IPS-NIHi11 (cell line): Measurements from ENCODE around the gene DAZ2.
"Not testable (repeated sequence)": the region's sequence is repeated elsewhere in the genome, so short reads cannot be mapped to it uniquely, and the experiment has no call there.

Experiments
- DNase-seq: peaks from one replicate; pipeline ENCODE4 v3.0.0; 2012; ENCODE audit warnings: mixed read lengths, low spot score

Gene DAZ2, protein sequence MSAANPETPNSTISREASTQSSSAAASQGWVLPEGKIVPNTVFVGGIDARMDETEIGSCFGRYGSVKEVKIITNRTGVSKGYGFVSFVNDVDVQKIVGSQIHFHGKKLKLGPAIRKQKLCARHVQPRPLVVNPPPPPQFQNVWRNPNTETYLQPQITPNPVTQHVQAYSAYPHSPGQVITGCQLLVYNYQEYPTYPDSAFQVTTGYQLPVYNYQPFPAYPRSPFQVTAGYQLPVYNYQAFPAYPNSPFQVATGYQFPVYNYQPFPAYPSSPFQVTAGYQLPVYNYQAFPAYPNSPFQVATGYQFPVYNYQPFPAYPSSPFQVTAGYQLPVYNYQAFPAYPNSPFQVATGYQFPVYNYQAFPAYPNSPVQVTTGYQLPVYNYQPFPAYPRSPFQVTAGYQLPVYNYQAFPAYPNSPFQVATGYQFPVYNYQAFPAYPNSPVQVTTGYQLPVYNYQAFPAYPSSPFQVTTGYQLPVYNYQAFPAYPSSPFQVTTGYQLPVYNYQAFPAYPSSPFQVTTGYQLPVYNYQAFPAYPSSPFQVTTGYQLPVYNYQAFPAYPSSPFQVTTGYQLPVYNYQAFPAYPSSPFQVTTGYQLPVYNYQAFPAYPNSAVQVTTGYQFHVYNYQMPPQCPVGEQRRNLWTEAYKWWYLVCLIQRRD

DNA sequence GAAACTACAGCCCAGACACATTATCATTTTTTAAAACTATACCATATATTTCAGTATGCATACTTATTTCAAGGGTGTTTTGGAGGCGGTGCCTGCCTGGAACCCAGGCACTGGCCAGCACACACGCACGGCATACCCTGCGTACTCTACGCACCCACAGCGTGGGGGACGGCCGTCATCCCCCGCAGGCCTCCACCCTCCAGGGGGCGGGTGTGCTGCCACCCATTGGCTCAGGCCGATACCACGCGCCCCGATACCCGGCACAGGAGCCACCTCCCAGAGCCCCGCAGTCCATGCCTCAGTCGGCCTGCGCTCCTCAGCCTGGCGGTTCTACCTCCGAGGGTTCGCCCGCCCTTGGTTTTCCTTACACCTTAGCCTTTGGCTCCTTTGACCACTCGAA lies at the start of gene DAZ2:
TSS of gene DAZ2 (plus strand) at position 301 of the 400 bp plus-strand sequence. CDS start 208 bp downstream, outside the sequence.
- DNase-seq: not testable (repeated sequence)

DNA sequence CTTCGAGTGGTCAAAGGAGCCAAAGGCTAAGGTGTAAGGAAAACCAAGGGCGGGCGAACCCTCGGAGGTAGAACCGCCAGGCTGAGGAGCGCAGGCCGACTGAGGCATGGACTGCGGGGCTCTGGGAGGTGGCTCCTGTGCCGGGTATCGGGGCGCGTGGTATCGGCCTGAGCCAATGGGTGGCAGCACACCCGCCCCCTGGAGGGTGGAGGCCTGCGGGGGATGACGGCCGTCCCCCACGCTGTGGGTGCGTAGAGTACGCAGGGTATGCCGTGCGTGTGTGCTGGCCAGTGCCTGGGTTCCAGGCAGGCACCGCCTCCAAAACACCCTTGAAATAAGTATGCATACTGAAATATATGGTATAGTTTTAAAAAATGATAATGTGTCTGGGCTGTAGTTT lies 20.4 kb upstream of the DAZ2 start, which contains the start of gene DAZ1:
TSS of gene DAZ1 (minus strand) at position 101 of the 400 bp plus-strand sequence. CDS start 208 bp downstream, outside the sequence.
- DNase-seq: not testable (repeated sequence)

DNA sequence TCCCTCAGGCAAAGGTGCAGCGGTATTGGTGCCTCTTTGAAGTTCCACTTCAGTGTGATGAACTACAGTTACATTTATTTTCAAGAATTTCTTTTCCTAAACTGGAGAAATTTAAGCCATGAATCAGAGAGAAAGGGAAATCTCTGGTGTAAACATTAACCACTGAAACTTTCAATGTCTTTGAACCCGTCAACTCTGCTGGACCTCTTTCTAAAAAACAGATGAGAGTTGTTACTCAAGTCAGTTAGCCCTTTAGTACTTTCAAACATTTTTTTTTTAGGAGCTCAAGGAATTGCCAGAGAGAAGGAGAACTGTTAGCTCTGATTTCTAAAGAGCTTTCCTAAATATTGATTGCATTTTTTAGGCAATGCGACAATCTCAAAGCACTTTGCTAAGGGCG lies 11.9 kb upstream of the DAZ2 start:
- DNase-seq: not testable (repeated sequence)

DNA sequence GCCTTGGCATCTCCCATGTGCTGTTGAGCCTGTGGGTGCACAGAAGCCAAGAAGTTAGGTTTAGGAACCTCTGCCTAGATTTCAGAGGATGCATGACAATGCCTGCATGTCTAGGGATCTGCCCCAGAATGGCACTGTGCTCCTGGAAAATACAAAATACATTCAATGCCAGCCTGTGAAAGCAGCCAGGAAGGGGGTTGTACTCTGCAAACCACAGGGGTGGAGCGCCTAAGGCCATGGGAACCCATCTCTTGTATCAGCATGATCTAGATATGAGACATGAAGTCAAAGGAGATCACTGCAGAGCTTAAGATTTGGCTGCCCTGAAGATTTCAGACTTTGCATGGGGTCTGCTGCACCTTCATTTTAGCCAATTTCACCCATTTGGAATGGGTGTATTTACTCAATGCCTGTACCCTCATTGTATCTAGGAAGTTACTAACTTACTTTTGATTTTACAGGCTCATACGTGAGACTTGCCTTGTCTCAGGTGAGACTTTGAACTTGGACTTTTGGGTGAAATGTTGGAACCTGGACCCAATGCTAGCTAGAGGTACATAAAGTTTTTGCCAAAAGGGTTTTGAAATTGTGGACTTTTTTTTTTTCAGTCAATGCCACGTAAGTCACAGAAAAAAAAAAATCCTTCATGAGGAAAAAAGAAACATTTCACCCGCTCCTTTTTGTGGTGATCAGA lies 9.4 kb upstream of the DAZ2 start:
- DNase-seq: not testable (repeated sequence)

DNA sequence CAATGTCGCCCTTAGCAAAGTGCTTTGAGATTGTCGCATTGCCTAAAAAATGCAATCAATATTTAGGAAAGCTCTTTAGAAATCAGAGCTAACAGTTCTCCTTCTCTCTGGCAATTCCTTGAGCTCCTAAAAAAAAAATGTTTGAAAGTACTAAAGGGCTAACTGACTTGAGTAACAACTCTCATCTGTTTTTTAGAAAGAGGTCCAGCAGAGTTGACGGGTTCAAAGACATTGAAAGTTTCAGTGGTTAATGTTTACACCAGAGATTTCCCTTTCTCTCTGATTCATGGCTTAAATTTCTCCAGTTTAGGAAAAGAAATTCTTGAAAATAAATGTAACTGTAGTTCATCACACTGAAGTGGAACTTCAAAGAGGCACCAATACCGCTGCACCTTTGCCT lies 8.7 kb upstream of the DAZ2 start:
- DNase-seq: not testable (repeated sequence)
